ENCODE measurements around the gene ARMC2. TPM values are rescaled to one million over a fixed set of nuclear protein-coding genes. Genes with fewer than 3 reads are reported as not detected.

The ARMC2 gene
- total RNA-seq, 2 experiments from 2014 or later = 2.6 to 8.4 TPM

DNA sequence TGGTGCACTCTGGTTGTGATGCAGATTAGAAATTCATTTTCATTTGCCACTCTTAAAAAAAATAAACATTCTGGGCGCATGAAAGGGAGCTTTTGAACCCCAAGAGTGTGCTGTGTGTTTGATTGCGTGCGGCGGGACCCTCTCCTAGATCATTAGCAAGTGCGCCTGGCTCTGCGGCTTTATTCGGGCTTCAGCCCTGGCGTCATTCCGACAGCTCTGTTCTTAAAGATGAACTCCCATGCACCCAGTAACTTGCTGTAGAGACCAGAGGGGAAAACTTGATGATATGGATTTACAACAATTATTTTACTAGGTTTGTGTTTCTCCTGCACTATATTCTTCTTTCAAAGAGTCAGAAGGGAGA, 48.9 kb upstream of the ARMC2 start:
- H3K9me2 ChIP-seq (ENCODE audit: insufficient read depth, low read length) = no peaks in the 10 kb centered on the region
- no peak overlapping the region for H2AFZ ChIP-seq (ENCODE audit: low read length)
- H3K36me3 ChIP-seq (ENCODE audit: insufficient read depth, low read length) = no peaks in the 10 kb centered on the region
- POLR2A ChIA-PET = interaction anchor here (1.0 kb wide), 1 partner anchor 32 kb away, joined by 3 read pairs; no protein-coding TSS in a partner anchor
- H3K4me3 ChIP-seq (ENCODE audit: low read depth, low read length, poor library complexity, severe bottlenecking) = no peak overlapping the region
- no peaks in the 10 kb centered on the region for H3K4me1 ChIP-seq (ENCODE audit: insufficient read depth, low read length, poor library complexity, severe bottlenecking)
- TF ChIP-seq, protein P1, sequence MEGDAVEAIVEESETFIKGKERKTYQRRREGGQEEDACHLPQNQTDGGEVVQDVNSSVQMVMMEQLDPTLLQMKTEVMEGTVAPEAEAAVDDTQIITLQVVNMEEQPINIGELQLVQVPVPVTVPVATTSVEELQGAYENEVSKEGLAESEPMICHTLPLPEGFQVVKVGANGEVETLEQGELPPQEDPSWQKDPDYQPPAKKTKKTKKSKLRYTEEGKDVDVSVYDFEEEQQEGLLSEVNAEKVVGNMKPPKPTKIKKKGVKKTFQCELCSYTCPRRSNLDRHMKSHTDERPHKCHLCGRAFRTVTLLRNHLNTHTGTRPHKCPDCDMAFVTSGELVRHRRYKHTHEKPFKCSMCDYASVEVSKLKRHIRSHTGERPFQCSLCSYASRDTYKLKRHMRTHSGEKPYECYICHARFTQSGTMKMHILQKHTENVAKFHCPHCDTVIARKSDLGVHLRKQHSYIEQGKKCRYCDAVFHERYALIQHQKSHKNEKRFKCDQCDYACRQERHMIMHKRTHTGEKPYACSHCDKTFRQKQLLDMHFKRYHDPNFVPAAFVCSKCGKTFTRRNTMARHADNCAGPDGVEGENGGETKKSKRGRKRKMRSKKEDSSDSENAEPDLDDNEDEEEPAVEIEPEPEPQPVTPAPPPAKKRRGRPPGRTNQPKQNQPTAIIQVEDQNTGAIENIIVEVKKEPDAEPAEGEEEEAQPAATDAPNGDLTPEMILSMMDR (conservative IDR thresholded peaks at IDR 0.05; ENCODE audit: low read length) = no peak
- no peak for TF ChIP-seq EZH2phosphoT487 (IDR thresholded peaks at IDR 0.05; ENCODE audit: borderline replicate concordance, low read depth, low read length)
- BruUV-seq (replicated peaks) = no TSS peak
- H4K20me1 ChIP-seq (ENCODE audit: insufficient read depth, low read length) = no peaks in the 10 kb centered on the region
- intact Hi-C loops (cut with micrococcal nuclease; ENCODE audit: unreplicated experiment) = no loop called here
- H3K27ac ChIP-seq (ENCODE audit: low read depth, low read length, poor library complexity, severe bottlenecking) = no peak overlapping the region
- no peak overlapping the region for H3K4me2 ChIP-seq (ENCODE audit: low read length)
- no peaks in the 10 kb centered on the region for H3K79me2 ChIP-seq (ENCODE audit: insufficient read depth, low read depth, low read length)
- CTCF ChIA-PET (ENCODE audit: unreplicated experiment) = no interaction called here
- no peaks in the 10 kb centered on the region for H3K9me3 ChIP-seq (ENCODE audit: low read length)
- no peak for DNase-seq (ENCODE audit: low spot score)

DNA sequence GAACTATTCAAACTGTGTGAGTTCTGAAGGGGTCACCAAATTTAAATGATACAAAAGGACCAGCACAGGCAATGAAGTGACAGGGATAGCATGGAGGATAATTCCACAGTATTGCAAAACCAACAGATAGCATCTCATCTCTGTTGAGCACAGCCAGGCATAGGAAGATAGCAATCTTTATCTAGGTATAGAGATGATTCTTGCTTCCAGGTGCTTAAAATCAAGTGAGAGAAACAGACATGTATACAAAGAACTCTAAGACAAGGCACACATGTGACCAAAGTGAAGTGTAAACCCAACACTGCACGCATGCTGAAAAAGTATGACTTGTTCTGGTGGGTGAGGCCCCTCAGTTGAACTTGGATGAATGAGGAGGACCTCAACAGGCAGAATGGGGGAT, 48.4 kb upstream of the ARMC2 start:
- Histone ChIP-seq H2AFZ (ENCODE audit: low read length) (no peak overlapping the region), H3K79me2 (ENCODE audit: insufficient read depth, low read depth, low read length) (no peaks in the 10 kb centered on the region), H3K4me1 (ENCODE audit: insufficient read depth, low read length, poor library complexity, severe bottlenecking) (no peaks in the 10 kb centered on the region), H4K20me1 (ENCODE audit: insufficient read depth, low read length) (no peaks in the 10 kb centered on the region), H3K36me3 (ENCODE audit: insufficient read depth, low read length) (no peaks in the 10 kb centered on the region), H3K4me3 (ENCODE audit: low read depth, low read length, poor library complexity, severe bottlenecking) (no peak overlapping the region), H3K4me2 (ENCODE audit: low read length) (no peak overlapping the region), H3K9me2 (ENCODE audit: insufficient read depth, low read length) (no peaks in the 10 kb centered on the region), H3K27ac (ENCODE audit: low read depth, low read length, poor library complexity, severe bottlenecking) (no peak overlapping the region), H3K9me3 (ENCODE audit: low read length) (no peaks in the 10 kb centered on the region)
- no peak for TF ChIP-seq EZH2phosphoT487 (IDR thresholded peaks at IDR 0.05; ENCODE audit: borderline replicate concordance, low read depth, low read length)
- TF ChIP-seq, protein P1 (conservative IDR thresholded peaks at IDR 0.05; ENCODE audit: low read length) = no peak
- CTCF ChIA-PET (ENCODE audit: unreplicated experiment) = no interaction called here
- BruUV-seq (replicated peaks) = no TSS peak
- no peak for DNase-seq (ENCODE audit: low spot score)
- intact Hi-C loops (cut with micrococcal nuclease; ENCODE audit: unreplicated experiment) = no loop called here
- POLR2A ChIA-PET = no interaction called here

DNA sequence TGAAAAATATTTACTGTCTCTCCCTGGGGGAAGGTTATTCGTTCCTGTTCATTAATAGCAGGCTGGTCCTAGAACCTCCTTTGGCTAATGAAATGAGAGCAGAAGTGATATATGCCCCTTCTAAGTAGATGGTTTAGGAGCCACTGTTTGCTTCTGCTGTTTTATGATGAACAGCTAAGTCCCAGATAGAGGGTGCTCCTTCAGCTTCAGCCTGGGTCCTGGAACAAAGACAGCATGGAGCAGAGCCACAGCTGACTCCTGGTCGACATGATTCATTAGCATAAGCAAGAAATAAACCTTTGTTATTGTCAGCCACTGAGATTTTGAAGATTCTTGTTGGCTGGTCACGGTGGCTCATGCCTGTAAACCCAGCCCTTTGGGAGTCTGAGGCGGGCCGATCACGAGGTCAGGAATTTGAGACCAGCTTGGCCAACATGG, 47.8 kb upstream of the ARMC2 start:
- Histone ChIP-seq H3K27ac (ENCODE audit: low read depth, low read length, poor library complexity, severe bottlenecking) (no peak overlapping the region), H3K4me2 (ENCODE audit: low read length) (no peak overlapping the region), H2AFZ (ENCODE audit: low read length) (no peak overlapping the region), H3K4me3 (ENCODE audit: low read depth, low read length, poor library complexity, severe bottlenecking) (no peak overlapping the region), H3K9me3 (ENCODE audit: low read length) (no peaks in the 10 kb centered on the region), H3K79me2 (ENCODE audit: insufficient read depth, low read depth, low read length) (no peaks in the 10 kb centered on the region), H3K4me1 (ENCODE audit: insufficient read depth, low read length, poor library complexity, severe bottlenecking) (no peaks in the 10 kb centered on the region), H4K20me1 (ENCODE audit: insufficient read depth, low read length) (no peaks in the 10 kb centered on the region), H3K36me3 (ENCODE audit: insufficient read depth, low read length) (no peaks in the 10 kb centered on the region), H3K9me2 (ENCODE audit: insufficient read depth, low read length) (no peaks in the 10 kb centered on the region)
- CTCF ChIA-PET (ENCODE audit: unreplicated experiment) = no interaction called here
- intact Hi-C loops (cut with micrococcal nuclease; ENCODE audit: unreplicated experiment) = no loop called here
- DNase-seq (ENCODE audit: low spot score) = no peak
- no TSS peak for BruUV-seq (replicated peaks)
- POLR2A ChIA-PET = interaction anchor here (0.7 to 1.3 kb wide), 2 partner anchors 10 to 12 kb away, joined by 3 to 8 read pairs; no protein-coding TSS in a partner anchor
- TF ChIP-seq, protein P1 (conservative IDR thresholded peaks at IDR 0.05; ENCODE audit: low read length) = no peak
- no peak for TF ChIP-seq EZH2phosphoT487 (IDR thresholded peaks at IDR 0.05; ENCODE audit: borderline replicate concordance, low read depth, low read length)

Data from OCI-LY7 (cell line).